DMS 273 treated with DMSO at 0.1 percent for 48 hours (cell line): Measurements from ENCODE around the gene POLR1A.

Source experiments
- DNase-seq: peaks from one replicate; lab custom pipeline; 2025; lab: John Stamatoyannopoulos, UW

Gene POLR1A

DNA sequence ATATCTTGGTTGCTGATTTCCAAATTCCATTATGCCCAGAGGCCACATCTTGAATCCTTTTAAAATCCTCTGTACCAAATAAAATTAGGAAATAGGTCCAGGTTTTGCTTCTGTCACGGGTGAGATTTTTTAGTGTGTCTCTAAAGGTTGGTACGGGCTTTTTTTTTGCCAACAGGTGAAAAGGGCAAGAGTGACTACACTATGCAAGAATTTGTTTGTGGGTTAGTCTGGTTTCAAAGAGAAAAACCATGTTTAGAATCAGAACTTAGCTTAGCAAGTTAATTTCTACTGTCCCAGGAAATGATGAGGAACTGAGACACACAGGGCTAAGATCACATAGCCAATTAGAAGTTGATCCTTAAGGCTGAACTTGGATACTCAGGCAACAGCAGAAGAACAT is 41.7 kb downstream of the POLR1A start:
- no peak for DNase-seq

DNA sequence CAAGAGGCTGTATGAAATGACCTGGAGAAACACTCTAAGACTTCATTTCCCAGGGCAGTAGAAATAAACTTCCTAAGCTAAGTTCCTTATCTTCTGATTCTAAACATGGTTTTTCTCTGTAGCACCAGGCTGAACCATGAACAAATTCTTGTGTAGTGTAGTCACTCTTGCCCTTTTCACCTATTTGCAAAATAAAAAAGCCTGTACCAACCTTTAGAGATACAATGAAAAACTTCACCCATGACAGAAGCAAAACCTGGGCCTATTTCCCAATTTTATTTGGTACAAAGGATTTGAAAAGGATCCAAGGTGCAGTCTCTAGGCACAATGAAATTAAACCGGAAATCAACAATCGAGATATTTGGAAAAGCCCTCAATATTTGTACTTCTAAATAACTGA is 43.6 kb downstream of the POLR1A start:
- DNase-seq, result no peak

DNA sequence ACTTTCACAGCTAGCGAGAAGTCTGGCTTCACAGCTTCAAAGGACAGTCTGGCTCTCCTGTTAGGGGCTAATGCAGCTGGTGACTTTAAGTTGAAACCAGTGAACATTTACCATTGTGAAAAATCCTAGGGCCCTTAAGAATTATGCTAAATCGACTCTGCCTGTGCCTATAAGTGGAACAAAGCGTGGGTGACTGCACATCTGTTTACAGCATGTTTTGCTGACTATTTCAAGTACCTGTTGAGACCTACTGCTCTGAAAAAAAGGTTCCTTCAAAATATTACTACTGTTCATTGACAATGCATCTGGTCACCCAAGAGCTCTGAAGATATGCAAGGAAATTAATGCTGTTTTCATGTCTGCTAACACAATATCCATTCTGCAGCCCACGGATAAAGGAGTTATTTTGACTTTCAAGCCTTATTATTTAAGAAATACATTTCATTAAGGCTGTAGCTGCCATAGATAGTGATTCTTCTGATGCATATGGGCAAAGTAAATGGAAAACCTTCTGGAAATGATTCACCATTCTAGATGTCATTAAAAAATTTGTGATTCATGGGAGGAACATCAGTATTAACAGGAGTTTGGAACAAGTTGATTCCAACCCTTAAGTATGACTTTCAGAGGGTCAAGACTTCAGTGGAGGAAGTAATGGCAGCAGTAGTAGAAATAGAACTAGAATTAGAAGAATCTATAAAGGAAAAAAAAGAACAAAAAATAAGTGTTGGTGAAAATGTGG is 48.9 kb downstream of the POLR1A start:
- no peak for DNase-seq

DNA sequence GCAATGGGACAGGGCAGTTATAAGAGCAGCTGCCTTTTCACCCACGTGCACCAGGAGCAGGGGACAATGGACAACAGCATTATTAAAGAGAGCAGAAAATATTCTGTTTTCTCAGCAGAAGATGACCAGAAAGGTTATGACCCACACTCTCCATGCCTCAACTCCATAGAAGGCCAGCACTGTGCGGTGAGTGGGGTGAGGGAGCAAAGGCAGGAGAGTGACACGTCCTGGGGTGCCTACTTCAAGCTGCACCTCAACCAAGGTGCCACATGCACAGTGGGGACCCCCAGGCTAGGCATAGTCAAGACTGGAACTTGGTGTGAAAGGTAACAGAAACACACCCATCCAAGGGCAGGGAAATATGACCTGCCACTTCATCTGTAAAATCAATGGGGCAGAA is 50.4 kb downstream of the POLR1A start:
- no peak for DNase-seq

DNA sequence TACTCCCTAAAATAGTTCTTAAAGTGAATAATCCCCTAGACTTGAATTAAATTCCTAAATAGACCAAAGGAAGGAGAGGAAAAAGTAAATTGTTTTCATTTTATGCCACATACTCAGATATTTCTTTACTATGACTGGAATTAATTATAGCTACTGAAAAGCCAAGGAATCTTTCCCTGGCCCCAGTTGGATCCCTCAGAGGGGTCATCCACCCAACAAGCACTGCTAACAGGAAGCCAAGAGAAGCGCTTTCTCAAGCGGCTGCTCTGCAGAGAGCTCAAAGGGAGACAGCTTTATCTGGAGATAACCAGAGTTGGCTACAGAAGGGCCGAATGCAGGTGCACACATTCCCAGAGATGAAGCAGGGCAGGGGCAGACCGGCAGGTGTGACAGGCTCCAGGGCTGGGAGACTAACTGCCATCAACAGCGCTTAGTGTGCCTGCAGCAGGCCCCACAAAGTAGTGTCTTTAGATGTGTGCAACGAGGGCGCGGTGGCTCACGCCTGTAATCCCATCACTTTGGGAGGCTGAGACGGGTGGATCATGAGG is 51.1 kb downstream of the POLR1A start:
- no peak for DNase-seq

DNA sequence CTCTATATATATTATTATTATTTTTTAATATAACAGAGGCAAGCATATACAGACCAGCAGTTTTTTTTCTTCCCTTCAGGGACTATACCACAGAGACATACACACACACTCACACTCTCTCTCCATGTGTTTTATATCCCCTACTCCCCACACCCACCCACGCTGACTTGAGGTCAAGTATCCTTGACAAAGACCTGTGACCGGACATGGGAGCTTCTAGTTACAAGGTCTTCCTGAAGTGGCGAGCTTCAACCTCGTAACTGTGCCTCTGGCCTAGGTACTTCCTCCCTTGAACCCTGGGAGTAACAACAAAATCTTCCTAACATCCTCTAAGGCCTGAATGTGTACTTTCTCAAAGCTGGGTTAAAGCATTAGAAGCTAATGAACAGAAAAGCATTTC is 52.5 kb downstream of the POLR1A start:
- DNase-seq, result no peak

DNA sequence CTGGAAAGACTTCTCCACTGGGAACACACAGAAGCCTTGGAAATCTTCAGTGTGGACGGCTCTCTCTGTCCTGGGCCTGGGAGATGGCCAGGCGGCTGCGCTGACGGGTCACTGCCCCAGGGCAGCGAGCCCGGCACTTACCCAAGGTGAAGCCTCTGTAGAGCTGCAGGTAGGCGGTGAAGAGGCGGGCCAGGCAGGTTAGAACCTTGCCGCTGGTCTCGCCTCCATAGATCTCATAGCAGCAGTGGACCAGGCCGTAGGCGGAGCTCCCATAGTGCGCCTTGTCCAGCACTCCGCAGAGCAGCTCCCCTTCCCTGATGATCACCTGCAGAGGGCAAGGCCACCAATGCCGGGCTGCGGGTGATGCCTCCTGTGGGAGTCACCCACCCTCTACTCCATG is 53.0 kb downstream of the POLR1A start:
- DNase-seq, result no peak

DNA sequence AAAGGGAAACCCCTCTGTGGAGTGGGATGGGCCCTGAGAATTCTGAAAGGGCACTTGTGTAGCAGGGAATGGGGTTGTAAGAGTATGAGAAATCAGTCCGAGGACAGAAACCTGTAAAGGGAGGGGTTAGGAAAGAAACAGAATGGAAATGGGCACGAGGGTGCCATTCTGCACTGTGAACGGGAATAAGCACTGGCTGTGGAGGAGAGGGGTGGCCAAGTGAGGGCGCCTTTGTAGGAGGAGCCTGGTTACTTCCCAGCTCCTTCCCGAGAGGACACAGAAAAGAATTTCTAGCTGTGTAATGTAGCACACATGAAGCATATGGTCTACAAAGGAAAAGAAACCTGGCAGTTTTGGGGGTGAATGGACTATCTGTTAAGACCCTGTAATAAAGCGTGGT is 53.4 kb downstream of the POLR1A start:
- DNase-seq, result no peak

DNA sequence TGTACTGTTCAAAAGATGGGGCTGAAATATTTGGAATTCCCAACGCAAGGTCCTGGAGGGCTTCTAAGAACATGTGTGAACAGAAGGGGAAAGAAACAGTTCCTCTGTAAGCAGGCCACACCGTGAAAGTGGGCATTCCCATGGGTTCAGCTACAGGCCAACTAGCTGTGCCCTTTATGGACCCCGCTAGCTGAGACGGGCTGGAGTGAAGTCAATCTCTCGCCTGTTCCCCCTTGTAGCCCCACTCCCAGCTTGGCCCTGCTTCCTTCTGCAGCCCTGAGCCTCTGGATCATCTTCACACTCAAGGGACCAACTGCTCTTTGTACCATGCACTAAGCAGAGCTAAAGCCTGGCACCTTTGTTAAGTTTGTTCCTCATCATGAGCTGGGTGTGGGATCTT is 55.4 kb downstream of the POLR1A start:
- no peak for DNase-seq

DNA sequence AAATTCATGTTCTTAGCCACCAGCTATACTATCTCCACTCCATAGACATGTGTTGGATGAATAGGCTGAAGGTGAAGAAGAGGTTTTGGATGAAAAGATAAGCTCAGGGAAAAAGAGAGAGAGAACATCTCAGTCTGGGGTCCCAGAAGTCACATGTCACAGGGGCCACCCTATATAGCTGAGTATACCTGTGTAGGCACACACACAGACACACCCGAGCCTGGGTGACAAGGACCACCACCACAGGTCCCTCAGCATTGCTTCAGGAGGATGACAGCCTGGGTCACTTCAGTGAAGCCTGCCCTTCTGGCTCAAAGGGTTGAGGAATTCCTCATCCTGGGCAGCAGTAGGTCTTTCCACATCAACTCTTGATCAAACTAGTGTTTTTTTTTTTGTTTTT is 56.2 kb downstream of the POLR1A start:
- DNase-seq, result no peak

DNA sequence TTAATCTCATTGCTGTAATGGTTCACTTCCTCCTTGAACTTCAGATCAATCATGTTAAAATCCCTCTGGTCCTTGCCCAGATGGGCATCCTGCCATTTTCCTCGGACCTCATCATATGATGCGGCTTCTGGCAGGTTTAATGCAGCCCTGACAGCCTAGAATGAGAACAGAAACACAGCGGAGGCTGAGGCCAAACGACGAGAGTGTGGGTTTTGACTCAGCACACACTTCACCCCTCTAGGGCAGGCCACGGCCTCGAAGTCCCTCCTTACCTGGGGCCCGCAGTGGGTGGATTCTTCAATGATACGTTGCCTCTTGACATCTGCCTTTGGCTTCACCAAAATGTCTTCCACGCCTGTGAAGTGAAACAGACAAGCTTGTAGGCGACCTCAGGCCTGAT is 56.8 kb downstream of the POLR1A start:
- no peak for DNase-seq

DNA sequence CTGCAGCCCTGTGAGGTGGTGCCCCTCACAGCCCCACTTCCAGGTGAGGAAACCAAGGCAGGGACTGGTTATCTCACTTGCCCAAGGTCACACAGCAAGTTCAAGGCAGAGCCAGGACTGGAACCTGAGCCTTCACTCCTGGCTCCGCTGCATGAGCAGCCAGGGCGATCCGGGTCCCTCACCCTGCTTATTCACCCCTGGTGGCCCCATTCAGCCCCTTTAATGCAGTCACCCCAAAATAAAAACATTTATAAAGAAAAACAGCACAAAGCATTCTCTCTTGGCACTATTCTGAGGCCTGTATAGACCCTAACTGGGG is 57.3 kb downstream of the POLR1A start:
- no peak for DNase-seq

DNA sequence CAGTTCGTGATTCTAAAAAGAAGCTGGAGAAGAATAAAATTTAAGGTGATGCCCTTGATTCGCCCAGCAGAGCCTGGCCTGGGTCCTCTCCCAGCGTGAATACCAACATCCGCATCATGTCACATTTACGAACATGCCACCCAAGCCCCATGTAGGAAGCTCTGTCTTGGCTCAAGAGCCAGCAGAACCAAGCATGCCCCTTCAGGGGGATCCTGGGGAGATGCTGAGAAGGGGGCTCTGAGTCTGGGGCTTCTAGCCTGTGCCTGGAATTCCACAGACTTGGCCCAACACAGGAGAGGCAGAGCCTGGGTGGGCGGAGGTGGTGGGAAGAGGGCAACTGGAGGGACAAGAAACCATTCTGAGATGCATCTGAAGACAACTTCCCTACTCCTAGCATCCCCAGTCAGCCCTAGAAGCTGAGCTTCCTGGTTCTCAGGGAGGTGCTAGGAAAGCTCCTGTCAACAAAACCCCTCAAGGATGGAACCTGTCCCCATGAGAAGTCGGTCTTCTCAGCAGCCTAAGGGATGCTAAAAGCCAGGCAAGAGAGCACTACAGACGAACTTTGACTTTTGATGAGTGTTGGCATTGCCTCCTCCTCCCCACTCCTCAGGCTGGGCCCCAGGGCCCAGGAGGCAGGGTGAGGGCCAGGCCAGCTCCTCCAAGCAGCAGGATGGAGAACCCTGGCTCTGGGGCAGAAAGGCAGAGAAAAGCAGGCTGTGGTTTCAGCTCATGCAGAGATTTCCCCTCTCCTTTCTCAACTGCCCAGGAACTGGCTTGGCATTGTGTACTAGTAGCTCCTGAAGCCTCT is 57.9 kb downstream of the POLR1A start:
- no peak for DNase-seq

DNA sequence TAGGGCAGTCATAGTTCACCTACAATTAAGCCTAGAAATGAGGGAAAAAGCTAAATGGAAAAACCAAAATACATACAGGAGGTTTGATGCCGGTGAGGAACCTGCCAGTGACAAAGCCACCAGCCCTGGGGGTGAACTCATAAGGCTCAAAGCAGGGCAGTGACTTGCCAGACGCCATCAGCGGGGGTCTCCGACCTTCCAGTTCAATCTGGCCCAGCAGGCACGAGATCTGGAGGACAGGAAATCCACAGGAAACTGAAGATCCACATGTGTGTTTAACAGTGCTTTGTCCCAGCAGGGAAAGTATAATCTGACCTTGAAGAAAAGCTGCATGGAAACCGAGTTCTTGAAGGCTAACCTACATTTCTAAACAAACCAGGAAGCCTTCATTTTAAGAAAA is 60.1 kb downstream of the POLR1A start:
- DNase-seq, result no peak

DNA sequence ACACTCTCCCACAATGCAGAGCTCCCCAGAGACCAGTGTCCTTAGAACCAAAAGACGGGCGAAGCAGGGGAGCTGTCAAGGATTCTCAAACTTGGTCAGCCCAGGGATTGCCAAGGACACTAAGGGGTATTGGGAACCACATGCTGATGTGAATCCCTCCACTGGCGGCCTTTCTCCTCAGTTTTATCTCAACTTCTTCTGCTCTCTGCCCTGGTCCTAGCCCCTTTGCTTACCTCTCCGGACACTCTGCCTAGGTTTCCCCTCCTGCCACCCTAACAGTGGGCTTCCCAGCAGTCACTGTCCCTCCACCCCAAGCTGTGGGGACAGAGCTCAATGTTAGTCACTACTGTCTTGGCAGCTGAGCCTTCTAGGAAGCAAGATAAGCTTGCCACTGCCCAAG is 61.1 kb downstream of the POLR1A start:
- DNase-seq, result no peak

DNA sequence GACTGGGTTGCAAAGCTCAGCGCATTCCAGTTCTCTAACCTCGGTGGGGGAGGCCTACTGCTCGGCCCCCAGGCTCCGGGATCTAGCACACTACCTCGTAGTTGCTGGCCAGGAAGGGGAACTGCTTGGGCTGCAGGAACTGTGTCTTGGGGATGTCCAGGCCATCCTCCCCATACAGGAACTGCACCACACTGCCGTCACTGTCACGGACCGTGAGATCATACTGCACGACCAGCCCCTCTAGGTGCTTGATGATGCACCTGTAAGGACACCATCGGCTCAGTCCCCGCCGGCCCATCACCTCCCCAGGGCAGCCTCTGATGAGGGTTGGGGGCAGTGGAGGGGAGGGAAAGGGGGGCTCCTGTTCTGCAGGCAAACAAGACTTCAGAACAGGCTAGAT is 61.6 kb downstream of the POLR1A start:
- DNase-seq, result no peak

DNA sequence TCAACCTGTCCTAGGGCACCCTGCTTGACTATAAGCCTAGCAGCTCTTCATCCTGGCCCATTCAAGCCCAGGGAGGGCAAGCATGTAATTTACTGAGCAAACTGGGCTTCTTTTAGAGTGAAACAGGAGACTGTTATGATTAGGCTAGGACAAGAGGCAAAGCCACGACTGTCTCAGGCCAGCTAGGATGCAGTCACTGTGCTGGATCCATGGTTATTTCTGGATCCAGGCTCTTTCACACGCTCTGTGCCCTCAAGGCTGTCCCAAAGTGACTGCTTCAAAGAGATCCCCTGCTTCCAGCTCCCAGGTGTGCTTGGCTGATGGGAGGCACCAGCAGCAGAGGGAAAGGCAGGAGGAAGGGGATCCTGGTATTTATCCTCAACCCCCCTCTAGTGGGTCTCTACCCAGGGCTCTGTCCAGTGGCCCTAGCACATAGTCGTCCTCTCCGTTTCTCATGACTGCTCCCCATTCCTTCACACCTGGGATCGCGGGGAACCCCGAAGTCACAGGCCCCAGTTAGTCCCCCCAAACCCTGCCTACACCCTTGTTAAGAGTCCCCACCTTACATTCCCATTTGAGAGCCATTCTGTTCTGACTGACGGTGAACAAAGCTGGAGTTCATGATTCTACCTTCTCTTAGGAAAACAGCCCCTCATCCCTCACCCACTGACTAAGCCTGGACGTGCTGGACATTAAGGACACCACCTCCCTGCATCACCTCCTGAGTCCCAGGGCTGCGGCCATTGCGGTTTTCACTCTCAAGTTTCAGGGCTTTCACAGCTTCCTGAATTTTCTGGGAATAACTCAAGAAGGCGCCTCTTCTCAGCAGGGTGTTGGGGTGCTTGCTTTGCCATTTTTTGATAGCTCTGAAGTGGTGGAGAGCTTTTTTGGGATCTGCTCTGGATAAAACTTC is 63.2 kb downstream of the POLR1A start:
- no peak for DNase-seq

DNA sequence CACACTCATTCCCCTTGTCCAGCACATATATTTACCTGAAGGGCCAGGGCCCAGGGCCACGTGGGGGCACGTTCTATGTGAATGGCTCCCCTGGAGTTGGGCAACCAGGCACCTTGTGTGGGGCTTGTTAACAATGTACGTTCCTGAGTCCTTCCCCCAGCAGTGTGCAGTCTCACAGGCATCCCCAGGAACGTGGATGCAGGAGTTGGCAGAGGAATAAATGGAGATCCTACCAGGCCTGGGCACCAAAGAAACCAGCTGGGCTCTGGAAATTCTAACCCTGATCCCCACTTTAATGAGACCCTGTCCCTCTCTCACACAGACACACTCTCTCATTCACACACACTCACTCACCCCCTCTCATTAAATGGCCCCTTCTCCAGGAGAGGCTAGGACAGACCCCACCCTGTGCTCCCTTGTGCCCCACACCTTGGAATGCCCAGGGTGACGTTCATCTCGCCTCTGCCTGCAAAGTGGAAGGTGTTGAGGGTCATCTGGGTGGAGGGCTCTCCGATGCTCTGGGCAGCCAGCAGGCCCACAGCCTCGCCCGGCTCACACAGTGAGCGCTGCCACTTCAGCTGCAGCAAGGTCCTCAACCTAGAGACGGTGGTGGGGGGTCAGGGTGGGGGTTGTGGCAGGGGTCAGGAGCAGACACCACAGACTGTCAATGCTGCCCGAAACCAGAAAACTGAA is 65.6 kb downstream of the POLR1A start:
- DNase-seq, result no peak

DNA sequence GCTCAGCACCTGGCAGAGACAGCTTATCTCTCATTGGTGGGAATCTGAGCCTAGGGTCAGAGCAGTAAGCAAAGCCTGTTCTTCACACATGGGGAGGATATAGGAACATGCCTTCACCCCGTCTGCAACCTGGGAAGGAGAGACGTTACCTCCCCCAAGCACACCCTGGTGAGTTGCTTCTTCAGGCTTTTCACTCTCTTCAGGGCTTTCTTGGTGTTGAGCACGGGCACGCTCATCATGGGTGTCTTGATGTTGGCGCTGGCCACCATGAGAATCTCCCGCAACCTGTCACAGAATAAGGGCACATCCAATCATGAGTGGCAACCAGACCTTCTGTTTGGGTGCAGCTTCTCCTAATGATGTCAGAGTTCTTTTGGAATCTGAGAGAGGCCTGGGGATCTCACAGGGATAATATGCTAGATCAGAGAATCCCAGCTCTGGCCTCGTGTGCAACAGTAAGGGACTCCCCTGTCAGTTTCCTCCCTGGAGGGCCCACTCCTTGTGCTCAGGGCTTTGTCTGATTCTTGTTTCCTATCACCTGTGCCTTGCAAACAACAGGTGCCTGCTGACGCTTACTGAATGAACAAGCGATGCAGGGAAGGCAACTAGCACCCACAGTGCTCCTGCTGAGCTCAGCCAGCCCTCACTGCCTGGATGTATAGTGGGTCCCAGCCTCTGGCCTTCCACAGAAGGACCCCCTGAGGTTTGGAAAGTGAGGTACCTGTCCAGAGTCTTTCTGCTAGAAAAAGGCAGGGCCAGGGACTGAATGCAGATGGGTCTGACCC is 66.3 kb downstream of the POLR1A start:
- DNase-seq, result no peak

DNA sequence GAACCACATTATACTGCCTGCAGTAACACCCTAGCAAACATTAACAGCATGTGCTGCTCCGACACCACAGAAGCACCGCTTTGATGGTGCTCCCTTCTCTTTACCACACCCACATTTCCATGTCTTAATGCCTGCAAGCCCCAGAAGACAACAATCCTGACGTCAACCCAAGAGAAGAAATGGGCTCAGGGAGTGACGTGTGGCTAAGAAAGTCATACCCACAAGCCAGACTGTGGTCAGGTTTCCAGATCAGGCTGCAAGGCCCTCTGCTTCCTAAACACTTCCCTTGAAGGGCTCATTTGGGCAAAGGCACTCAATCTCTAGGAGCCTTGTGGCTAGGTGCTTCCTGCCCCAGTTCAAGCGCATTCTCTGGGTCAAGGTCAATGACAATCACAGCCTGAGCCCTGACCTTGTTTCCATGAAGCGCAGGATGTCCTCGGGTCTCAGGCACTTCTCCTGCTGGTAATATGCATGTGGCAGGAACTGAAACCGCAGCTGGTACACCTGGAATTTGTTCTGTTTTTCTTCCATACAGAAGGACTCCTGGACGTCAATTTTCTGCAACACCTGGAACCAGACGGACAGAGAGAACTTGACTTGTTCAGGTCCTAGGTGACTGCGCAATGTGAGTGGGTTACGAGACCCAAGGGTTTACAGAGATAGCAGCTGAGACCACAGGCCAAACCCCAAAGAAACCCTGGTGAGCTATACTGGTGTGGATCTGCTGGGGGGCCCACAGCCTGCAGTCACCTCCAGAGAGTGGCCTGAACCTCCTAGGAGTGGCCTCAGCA is 67.2 kb downstream of the POLR1A start:
- no peak for DNase-seq
